H9 (cell line): ENCODE results near the gene ACTL7A. TPM values are rescaled to one million over a fixed set of nuclear protein-coding genes. Genes with fewer than 3 reads are reported as not detected.

ENCODE experiments used
- DNase-seq: peaks from one replicate; pipeline ENCODE4 v3.0.0-alpha.2; 2017
- H2AFZ ChIP-seq: one replicate; pipeline ENCODE4 v1.6.1; 2013; ENCODE audit warnings: mild to moderate bottlenecking, low read length, control low read depth, moderate library complexity
- H2AK5ac ChIP-seq: 2 replicates; pipeline ENCODE4 v1.6.1; 2013; ENCODE audit warnings: low read length, control low read depth, mixed read lengths; ENCODE audit not compliant: insufficient read length
- H2BK120ac ChIP-seq: one replicate; pipeline ENCODE4 v1.6.1; 2013; ENCODE audit warnings: low read depth, mild to moderate bottlenecking, low read length, control low read depth, inconsistent platforms; ENCODE audit not compliant: poor library complexity, severe bottlenecking
- H2BK12ac ChIP-seq: 2 replicates; pipeline ENCODE4 v1.6.1; 2013; ENCODE audit warnings: low read length, control low read depth, mixed read lengths, low read depth; ENCODE audit not compliant: insufficient read length
- H2BK15ac ChIP-seq: 2 replicates; pipeline ENCODE4 v1.6.1; 2013; ENCODE audit warnings: low read depth, low read length, control low read depth
- H2BK20ac ChIP-seq: one replicate; pipeline ENCODE4 v1.6.1; 2013; ENCODE audit warnings: low read depth, mild to moderate bottlenecking, low read length, control low read depth, inconsistent platforms; ENCODE audit not compliant: poor library complexity, severe bottlenecking
- H2BK5ac ChIP-seq: 2 replicates; pipeline ENCODE4 v1.6.1; 2013; ENCODE audit warnings: low read length, control low read depth, mixed read lengths; ENCODE audit not compliant: insufficient read length
- H3K14ac ChIP-seq: 2 replicates; pipeline ENCODE4 v1.6.1; 2013; ENCODE audit warnings: low read length, control low read depth; ENCODE audit not compliant: insufficient read depth
- H3K18ac ChIP-seq: 2 replicates; pipeline ENCODE4 v1.6.1; 2013; ENCODE audit warnings: low read depth, mild to moderate bottlenecking, mixed read lengths, low read length, control low read depth; ENCODE audit not compliant: insufficient read length
- H3K23ac ChIP-seq: 2 replicates; pipeline ENCODE4 v1.6.1; 2013; ENCODE audit warnings: low read length, control low read depth, mixed read lengths, low read depth; ENCODE audit not compliant: insufficient read length
- H3K23me2 ChIP-seq: 2 replicates; pipeline ENCODE4 v1.6.1; 2013; ENCODE audit warnings: low read depth, mild to moderate bottlenecking, mixed read lengths, low read length, control low read depth; ENCODE audit not compliant: insufficient read length, poor library complexity, severe bottlenecking
- H3K27ac ChIP-seq: 2 replicates; pipeline ENCODE4 v1.5.1; 2013; ENCODE audit warnings: low read length, control low read depth, mixed read lengths, low read depth; ENCODE audit not compliant: insufficient read length
- H3K27me3 ChIP-seq: 2 replicates; pipeline ENCODE4 v1.6.1; 2013; ENCODE audit warnings: low read length, control low read depth, inconsistent platforms; ENCODE audit not compliant: insufficient read depth
- H3K4ac ChIP-seq: 2 replicates; pipeline ENCODE4 v1.6.1; 2013; ENCODE audit warnings: low read depth, mild to moderate bottlenecking, control low read depth, inconsistent platforms, low read length, moderate library complexity
- H3K4me1 ChIP-seq: 2 replicates; pipeline ENCODE4 v1.6.1; 2013; ENCODE audit warnings: low read length, control low read depth, inconsistent platforms; ENCODE audit not compliant: insufficient read depth
- H3K4me2 ChIP-seq: 2 replicates; pipeline ENCODE4 v1.6.1; 2013; ENCODE audit warnings: low read length, control low read depth, mixed read lengths; ENCODE audit not compliant: insufficient read length, insufficient read depth
- H3K56ac ChIP-seq: 2 replicates; pipeline ENCODE4 v1.6.1; 2013; ENCODE audit warnings: low read depth, mild to moderate bottlenecking, mixed read lengths, low read length, control low read depth; ENCODE audit not compliant: insufficient read length
- H3K79me1 ChIP-seq: 2 replicates; pipeline ENCODE4 v1.6.1; 2013; ENCODE audit warnings: low read depth, mild to moderate bottlenecking, moderate library complexity, low read length, control low read depth, inconsistent platforms; ENCODE audit not compliant: insufficient read depth, poor library complexity, severe bottlenecking
- H3K79me2 ChIP-seq: 2 replicates; pipeline ENCODE4 v1.6.1; 2013; ENCODE audit warnings: low read length, control low read depth, inconsistent platforms; ENCODE audit not compliant: insufficient read depth
- H3K9ac ChIP-seq: 2 replicates; pipeline ENCODE4 v1.6.1; 2013; ENCODE audit warnings: low read length, control low read depth, mixed read lengths; ENCODE audit not compliant: insufficient read length; ENCODE audit errors: extremely low read depth
- H3K9me3 ChIP-seq: one replicate; pipeline ENCODE4 v1.6.1; 2013; ENCODE audit warnings: low read depth, low read length, inconsistent platforms; ENCODE audit not compliant: control insufficient read depth
- H3T11ph ChIP-seq: one replicate; pipeline ENCODE4 v1.6.1; 2013; ENCODE audit warnings: mild to moderate bottlenecking, low read length, control low read depth, inconsistent platforms
- H4K20me1 ChIP-seq: one replicate; pipeline ENCODE4 v1.6.1; 2013; ENCODE audit not compliant: control insufficient read depth, insufficient read length, insufficient read depth
- H4K5ac ChIP-seq: 2 replicates; pipeline ENCODE4 v1.6.1; 2013; ENCODE audit warnings: low read depth, mild to moderate bottlenecking, mixed read lengths, low read length, control low read depth; ENCODE audit not compliant: insufficient read length
- H4K8ac ChIP-seq: replicated peaks from 2 replicates; pipeline ENCODE4 v1.6.1; 2013; ENCODE audit warnings: low read length, control low read depth, mixed read lengths, low read depth; ENCODE audit not compliant: insufficient read length
- H4K91ac ChIP-seq: 2 replicates; pipeline ENCODE4 v1.6.1; 2013; ENCODE audit warnings: low read depth, mild to moderate bottlenecking, moderate library complexity, mixed read lengths, low read length, control low read depth; ENCODE audit not compliant: insufficient read length
- H3K27ac Mint-ChIP-seq, 3 experiments: 2 replicates in 2 of 3; 3 replicates in 1 of 3; pipeline ENCODE4 v1.8.0; 2020 to 2021; ENCODE audit warnings: mixed read lengths in 3 of 3, mild to moderate bottlenecking in 1 of 3, moderate library complexity in 1 of 3
- H3K27me3 Mint-ChIP-seq: 2 replicates; pipeline ENCODE4 v1.8.0; 2021; ENCODE audit warnings: low read depth, mild to moderate bottlenecking, moderate library complexity, mixed read lengths
- H3K36me3 Mint-ChIP-seq, 3 experiments: 2 replicates in 2 of 3; 3 replicates in 1 of 3; pipeline ENCODE4 v1.8.0; 2020 to 2021; ENCODE audit warnings: low read depth in 3 of 3, mixed read lengths in 3 of 3; ENCODE audit not compliant: insufficient read depth in 1 of 3
- H3K4me1 Mint-ChIP-seq, 2 experiments: 2 replicates each; pipeline ENCODE4 v1.8.0; 2020; ENCODE audit warnings: mixed read lengths in 2 of 2
- H3K4me3 Mint-ChIP-seq, 2 experiments: 2 replicates in 1 of 2; 3 replicates in 1 of 2; pipeline ENCODE4 v1.8.0; 2020 to 2021; ENCODE audit warnings: mild to moderate bottlenecking in 2 of 2, mixed read lengths in 2 of 2, moderate library complexity in 1 of 2
- H3K9me3 Mint-ChIP-seq, 2 experiments: 2 replicates in 1 of 2; 3 replicates in 1 of 2; pipeline ENCODE4 v1.8.0; 2020; ENCODE audit warnings: mild to moderate bottlenecking in 2 of 2, mixed read lengths in 2 of 2, moderate library complexity in 1 of 2
- WGBS: extraction: QIAGEN DNeasy Blood & Tissue Kit; methylation state at CpG from one replicate; pipeline ENCODE4 v1.1.7; 2013; ENCODE audit warnings: missing lambda C conversion rate, low lambda C conversion rate, mixed read lengths; ENCODE audit not compliant: insufficient read length; ENCODE audit errors: extremely low coverage; 5-methylcytosine and 5-hydroxymethylcytosine counted together
- total RNA-seq: library from RNA; stranded (reverse); gene quantifications from 2 replicates; pipeline ENCODE4 v1.2.1, GENCODE V29; 2021
- TF ChIP-seq, protein P1 (sequence below): fragments of 200-600 bp; sonication (generic); conservative IDR thresholded peaks from 3 replicates; pipeline ENCODE4 v1.8.0; 2021; ENCODE audit warnings: antibody characterized with exemption, mild to moderate bottlenecking

ACTL7A gene
- total RNA-seq, 1 experiment from 2014 or later, result not detected

DNA sequence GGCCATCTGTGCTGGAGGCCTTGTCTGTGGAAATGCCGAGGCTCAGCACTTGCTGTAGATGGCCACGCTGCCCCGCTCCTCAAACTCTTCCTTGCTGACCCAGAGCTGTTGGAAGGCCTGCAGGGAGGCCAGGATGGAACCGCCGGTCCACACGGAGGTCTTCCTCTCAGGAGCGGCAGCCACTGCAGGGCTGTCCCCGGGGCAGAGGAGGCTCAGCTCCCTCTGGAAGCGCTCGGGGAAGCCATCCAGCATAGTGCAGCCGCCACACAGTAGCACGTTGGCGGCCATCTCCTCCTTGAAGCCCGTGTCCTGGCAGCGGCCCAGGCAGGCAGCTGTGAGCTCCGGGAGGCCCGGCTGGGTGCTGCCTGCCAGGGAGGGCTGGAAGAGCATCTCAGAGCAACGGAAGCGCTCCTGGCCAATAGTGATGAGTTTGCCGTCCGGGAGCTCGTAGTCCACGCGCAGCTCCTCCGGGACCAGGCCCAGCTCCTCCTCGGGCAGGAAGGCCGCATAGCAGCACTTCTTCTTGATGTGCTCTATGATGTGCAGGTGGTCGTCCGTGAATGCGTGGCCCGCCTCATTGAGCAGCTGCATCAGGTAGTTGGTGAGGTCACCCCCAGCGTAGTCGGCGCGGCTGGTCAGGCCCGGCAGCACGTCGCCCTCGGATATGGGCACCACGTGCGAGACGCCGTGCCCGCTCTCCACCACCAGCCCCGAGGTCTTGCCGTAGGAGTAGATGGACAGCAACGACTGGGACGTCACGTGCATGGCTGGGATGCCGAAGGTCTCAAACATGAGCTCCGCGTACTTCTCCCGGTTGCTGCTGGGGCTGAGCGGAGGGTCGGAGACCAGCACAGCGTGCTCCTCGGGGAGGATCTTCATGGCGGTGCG is 7.2 kb upstream of the ACTL7A start:
- H3K4me3 Mint-ChIP-seq, result no peak overlapping the region
- no peak overlapping the region for H2BK120ac ChIP-seq
- H3K27ac ChIP-seq, result no peak overlapping the region
- no peaks in the 10 kb centered on the region for H3K4me1 ChIP-seq
- no peaks in the 10 kb centered on the region; the same call in 1 of the 2 replicates for H3K27me3 Mint-ChIP-seq
- DNase-seq, result no peak
- no peak overlapping the region for H3K56ac ChIP-seq
- no peaks in the 10 kb centered on the region for H4K20me1 ChIP-seq
- no peaks in the 10 kb centered on the region for H3K27me3 ChIP-seq
- H2BK15ac ChIP-seq, result no peak overlapping the region
- H2BK5ac ChIP-seq, result no peak overlapping the region
- no peaks in the 10 kb centered on the region for H3K36me3 Mint-ChIP-seq
- H2AFZ ChIP-seq, result no peak overlapping the region
- no peak overlapping the region for H2BK20ac ChIP-seq
- no peak overlapping the region for H2BK12ac ChIP-seq
- H3K9me3 Mint-ChIP-seq, result no peaks in the 10 kb centered on the region
- no peak overlapping the region for H4K91ac ChIP-seq
- no peak overlapping the region; the same call in 1 of the 2 replicates for H3K14ac ChIP-seq
- H3K79me1 ChIP-seq, result no peaks in the 10 kb centered on the region
- H3T11ph ChIP-seq, result no peak overlapping the region
- no peaks in the 10 kb centered on the region for H3K4me1 Mint-ChIP-seq
- H3K23me2 ChIP-seq, result no peaks in the 10 kb centered on the region
- no peak overlapping the region for H2AK5ac ChIP-seq
- H3K4ac ChIP-seq, result no peak overlapping the region
- WGBS, result no CpG with 5 or more reads among the region's 59 CpGs
- H3K79me2 ChIP-seq, result no peaks in the 10 kb centered on the region
- H3K23ac ChIP-seq, result no peak overlapping the region
- TF ChIP-seq, protein P1, sequence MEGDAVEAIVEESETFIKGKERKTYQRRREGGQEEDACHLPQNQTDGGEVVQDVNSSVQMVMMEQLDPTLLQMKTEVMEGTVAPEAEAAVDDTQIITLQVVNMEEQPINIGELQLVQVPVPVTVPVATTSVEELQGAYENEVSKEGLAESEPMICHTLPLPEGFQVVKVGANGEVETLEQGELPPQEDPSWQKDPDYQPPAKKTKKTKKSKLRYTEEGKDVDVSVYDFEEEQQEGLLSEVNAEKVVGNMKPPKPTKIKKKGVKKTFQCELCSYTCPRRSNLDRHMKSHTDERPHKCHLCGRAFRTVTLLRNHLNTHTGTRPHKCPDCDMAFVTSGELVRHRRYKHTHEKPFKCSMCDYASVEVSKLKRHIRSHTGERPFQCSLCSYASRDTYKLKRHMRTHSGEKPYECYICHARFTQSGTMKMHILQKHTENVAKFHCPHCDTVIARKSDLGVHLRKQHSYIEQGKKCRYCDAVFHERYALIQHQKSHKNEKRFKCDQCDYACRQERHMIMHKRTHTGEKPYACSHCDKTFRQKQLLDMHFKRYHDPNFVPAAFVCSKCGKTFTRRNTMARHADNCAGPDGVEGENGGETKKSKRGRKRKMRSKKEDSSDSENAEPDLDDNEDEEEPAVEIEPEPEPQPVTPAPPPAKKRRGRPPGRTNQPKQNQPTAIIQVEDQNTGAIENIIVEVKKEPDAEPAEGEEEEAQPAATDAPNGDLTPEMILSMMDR, result no peak
- H3K9ac ChIP-seq, result no peak overlapping the region
- no peaks in the 10 kb centered on the region for H3K9me3 ChIP-seq
- no peak overlapping the region for H3K27ac Mint-ChIP-seq
- no peak overlapping the region for H4K8ac ChIP-seq
- H4K5ac ChIP-seq, result no peak overlapping the region
- H3K18ac ChIP-seq, result no peak overlapping the region
- H3K4me2 ChIP-seq, result no peak overlapping the region
